Measurements from ENCODE around the gene ITPKA.

DNA sequence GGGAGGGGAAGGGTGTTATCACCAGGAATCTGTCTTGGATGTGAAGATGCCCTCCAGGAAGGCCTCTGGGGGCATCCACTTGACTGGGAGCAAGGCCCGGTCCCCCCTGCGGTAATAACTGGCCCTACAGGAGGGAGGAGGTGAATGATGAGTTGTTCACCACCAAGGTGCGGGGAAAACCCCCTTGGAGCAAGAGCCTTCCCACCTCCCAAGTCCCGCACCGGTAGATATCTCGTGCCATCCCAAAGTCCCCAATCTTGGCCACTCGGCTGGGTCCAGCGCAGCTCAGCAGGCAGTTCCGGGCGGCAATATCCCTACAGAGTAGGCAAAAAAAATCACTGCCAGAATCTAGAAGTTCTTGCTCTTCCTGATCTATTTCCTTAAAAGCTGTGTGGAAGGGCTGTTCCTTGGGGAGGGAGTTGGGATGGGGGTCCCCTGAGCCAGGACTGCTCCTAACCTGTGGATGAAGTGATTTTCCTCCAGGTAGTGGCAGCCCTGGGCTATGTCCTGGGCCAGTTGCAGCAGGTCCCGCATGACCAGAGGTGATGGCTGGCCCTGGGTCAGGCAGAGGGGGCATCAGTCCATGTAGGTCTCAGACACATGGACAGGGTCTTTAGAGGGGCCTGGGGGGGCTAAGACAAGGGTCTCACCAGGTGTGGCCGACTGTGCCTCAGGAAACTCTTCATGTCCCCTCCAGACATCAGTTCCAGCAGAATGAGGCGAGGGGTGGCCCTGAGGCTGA, 11.2 kb downstream of the ITPKA start:
- no peak for TF ChIP-seq CTCF (IDR thresholded peaks at IDR 0.05)
- TF ChIP-seq POLR2A (IDR thresholded peaks at IDR 0.05) = no peak

All from body of pancreas (tissue), 4 donors.